Measurements from ENCODE around the gene NR2F1-AS1.
"Not testable (repeated sequence)": the region's sequence is repeated elsewhere in the genome, so short reads cannot be mapped to it uniquely, and the experiment has no call there.

The NR2F1-AS1 gene

GRCh38 chr5:93422652-93423280, 158.3 kb downstream of the NR2F1-AS1 start:
- no peak for DNase-seq

GRCh38 chr5:93421987-93422401, 159.0 kb downstream of the NR2F1-AS1 start:
- DNase-seq, result no peak

GRCh38 chr5:93421468-93421867, 159.6 kb downstream of the NR2F1-AS1 start:
- DNase-seq, result no peak

- DNase-seq, result no peak
These were observed 163.5 kb downstream of the NR2F1-AS1 start for GRCh38 chr5:93417490-93417889.

GRCh38 chr5:93415819-93416218, 165.2 kb downstream of the NR2F1-AS1 start:
- DNase-seq, result no peak

- no peak for DNase-seq
These were observed 169.3 kb downstream of the NR2F1-AS1 start for GRCh38 chr5:93411716-93412115.

- DNase-seq, result no peak
These were observed 171.3 kb downstream of the NR2F1-AS1 start for GRCh38 chr5:93409691-93410090.

- no peak for DNase-seq
These were observed 173.6 kb downstream of the NR2F1-AS1 start for GRCh38 chr5:93407454-93407853.

GRCh38 chr5:93406971-93407401, 174.0 kb downstream of the NR2F1-AS1 start:
- no peak for DNase-seq

GRCh38 chr5:93404246-93404645, 176.8 kb downstream of the NR2F1-AS1 start:
- no peak for DNase-seq

GRCh38 chr5:93403141-93403928, 177.7 kb downstream of the NR2F1-AS1 start:
- DNase-seq, result no peak

GRCh38 chr5:93402451-93402850, 178.6 kb downstream of the NR2F1-AS1 start:
- no peak for DNase-seq

- no peak for DNase-seq
These were observed 179.3 kb downstream of the NR2F1-AS1 start for GRCh38 chr5:93401634-93402213.

- no peak for DNase-seq
These were observed 181.3 kb downstream of the NR2F1-AS1 start for GRCh38 chr5:93399675-93400074.

GRCh38 chr5:93395971-93396379, 185.0 kb downstream of the NR2F1-AS1 start:
- no peak for DNase-seq

- DNase-seq, result no peak
These were observed 186.0 kb downstream of the NR2F1-AS1 start for GRCh38 chr5:93395010-93395409.

- DNase-seq, result no peak
These were observed 186.7 kb downstream of the NR2F1-AS1 start for GRCh38 chr5:93394301-93394700.

- not testable (repeated sequence) for DNase-seq
These were observed 189.8 kb downstream of the NR2F1-AS1 start for GRCh38 chr5:93391169-93391568.

- no peak for DNase-seq
These were observed 195.4 kb downstream of the NR2F1-AS1 start for GRCh38 chr5:93385655-93386054.

GRCh38 chr5:93384995-93385394, 196.0 kb downstream of the NR2F1-AS1 start:
- no peak for DNase-seq

- DNase-seq, result no peak
These were observed 197.0 kb downstream of the NR2F1-AS1 start for GRCh38 chr5:93384026-93384425.

GRCh38 chr5:93382188-93382825, 198.7 kb downstream of the NR2F1-AS1 start:
- DNase-seq, result no peak

GRCh38 chr5:93381057-93381456, 200.0 kb downstream of the NR2F1-AS1 start:
- no peak for DNase-seq

GRCh38 chr5:93378073-93378472, 202.9 kb downstream of the NR2F1-AS1 start:
- no peak for DNase-seq

Data from activated effector memory CD4-positive, alpha-beta T cell treated with Interleukin-2 at 50 U/mL for 16 hours (primary cell).